Stimulated activated CD8-positive, alpha-beta memory T cell treated with anti-CD3 and anti-CD28 coated beads, Interleukin-15, amount 100 ng/mL, for 48 hours (primary cell): ENCODE results near the gene LRRK1.

Source experiments
- DNase-seq, 2 donors: peaks; one replicate each; pipeline ENCODE4 v3.0.0-alpha.2; 2020; ENCODE audit warnings: low read depth in 2 of 2

Gene LRRK1

DNA sequence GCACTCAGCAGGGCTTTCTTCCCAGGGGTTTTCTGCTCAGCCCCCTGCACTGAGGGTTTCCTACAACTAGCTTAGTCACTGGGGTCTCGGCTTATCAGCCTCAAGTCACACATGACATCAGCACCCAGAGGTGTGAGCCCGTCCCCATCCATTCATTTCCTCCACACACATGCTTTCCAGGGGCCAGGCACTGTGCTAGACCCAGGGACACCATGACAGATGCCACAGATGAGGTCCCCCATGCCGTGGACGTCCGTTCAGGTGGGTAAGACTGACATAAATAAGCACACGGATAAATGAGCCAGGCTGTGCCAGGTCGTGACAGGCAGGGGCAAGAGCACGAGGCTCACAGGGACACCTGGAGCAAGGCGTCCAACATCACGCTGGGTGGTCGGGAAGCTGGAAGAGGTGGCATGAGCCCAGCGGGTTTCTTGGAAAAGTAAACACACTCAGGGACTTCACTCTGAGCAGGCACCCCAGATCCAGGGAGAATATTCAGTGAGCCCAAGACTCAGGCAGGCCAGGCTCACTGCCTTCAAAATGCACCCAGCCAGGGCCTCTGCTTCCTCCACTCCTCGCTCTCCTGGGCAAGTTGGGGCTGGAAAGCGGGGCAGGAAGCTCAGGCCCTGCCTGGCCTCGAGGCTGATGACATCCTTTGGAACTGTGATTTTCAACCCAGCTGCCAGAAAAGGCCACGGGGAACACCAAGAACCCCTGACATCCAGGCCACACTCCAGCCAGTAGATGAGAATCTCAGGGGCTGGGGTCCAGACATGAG lies 193.4 kb downstream of the LRRK1 start:
- no peak for DNase-seq

DNA sequence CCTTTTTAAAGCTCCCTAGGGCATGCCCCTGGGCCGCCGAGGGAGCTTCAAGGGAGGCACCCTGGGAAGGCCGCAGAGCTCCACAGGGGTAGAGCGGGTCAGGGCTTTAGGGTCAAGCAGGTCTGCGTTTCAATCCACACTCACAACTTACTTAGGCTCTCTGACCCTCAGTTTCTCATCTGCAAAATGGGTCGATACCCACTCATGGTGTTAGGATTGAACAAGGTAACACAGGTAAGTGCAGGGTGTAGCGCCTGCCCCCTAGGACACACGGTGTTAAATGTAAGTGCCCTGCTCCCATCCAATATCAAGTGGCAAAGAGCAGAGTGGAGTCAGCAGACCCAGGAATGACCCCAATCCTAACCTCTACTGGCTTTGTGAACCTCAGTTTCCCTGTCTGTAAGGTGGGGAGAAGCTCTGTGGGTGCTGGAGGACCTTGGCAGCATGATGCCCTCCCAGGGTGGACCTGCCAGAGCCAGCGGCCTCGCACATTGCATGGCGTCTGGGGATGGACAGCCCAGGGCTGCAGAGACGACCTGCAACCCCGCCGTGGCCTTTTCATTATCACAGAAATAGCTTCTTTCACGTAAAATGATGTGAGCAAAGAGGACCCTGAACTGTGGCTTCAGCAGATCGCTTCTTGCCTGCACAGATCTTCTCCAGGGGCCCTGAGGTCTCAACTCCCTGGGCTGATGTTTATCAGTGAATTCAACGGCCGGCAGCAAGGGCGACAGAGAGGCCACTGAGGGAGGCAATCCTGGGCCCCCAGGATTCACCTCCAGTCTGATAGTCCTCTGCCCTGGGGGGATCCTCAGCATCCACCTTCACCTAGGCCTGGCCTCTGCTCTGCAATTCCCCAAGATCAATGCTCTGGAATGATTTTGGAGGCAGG lies 194.2 kb downstream of the LRRK1 start:
- no peak for DNase-seq

DNA sequence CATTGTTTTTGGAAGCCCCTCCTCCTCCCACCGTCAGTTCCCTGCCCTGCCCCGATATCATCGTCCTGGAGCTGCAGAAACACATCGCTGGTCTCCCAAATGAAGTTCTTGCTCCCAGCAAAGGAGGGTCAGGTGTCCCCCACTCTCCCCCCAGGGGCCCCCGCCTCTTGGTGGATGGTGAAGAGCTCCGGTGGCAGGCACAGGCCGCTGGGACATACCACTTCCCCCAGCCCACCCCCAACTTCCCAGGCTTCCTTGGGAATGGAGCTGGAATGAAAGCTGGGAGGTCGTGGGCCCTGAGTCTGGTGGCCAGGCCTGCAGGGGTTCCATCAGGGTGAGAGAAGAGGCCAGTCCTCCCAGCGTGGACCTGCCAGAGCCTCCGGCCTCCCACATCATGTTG lies 195.0 kb downstream of the LRRK1 start:
- DNase-seq = no peak

DNA sequence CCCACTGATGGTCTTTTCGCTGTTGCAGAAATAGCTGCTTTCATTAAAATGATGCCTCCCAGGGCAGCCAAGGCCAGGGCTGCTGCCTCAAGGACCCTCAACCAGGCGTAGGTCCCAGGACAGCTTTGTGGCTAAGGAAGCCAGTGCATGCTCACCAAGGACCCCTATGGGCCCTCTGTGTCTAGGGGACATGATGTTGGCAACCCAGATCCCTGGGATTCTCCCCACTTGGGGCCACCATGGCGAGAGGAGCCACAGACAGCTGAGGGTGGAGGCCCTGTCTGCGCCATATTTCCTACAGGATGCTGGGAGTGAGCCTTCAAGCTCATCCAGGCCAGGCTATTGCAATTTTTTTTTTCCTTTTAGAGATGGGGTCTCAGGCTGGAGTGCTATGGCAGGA lies 195.5 kb downstream of the LRRK1 start:
- no peak for DNase-seq

DNA sequence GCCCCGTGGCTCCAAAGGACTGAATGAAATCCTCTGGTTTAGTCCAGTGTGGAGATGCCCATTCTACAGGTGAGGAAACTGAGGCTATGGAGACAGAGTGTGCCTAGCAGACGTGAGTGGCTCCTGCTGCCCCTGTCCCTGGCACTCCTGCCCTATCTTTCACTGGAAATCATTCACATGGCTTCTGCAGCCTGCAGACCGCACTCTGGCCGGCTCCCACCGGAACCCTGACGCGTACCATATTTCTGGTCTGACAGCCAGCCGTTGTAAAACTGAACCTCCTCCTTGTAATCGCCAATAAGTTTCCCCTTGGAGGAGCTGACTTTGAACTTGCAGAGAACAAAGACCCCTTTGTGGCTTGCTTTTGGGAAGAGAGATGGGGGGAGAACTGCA lies 196.2 kb downstream of the LRRK1 start:
- no peak for DNase-seq

DNA sequence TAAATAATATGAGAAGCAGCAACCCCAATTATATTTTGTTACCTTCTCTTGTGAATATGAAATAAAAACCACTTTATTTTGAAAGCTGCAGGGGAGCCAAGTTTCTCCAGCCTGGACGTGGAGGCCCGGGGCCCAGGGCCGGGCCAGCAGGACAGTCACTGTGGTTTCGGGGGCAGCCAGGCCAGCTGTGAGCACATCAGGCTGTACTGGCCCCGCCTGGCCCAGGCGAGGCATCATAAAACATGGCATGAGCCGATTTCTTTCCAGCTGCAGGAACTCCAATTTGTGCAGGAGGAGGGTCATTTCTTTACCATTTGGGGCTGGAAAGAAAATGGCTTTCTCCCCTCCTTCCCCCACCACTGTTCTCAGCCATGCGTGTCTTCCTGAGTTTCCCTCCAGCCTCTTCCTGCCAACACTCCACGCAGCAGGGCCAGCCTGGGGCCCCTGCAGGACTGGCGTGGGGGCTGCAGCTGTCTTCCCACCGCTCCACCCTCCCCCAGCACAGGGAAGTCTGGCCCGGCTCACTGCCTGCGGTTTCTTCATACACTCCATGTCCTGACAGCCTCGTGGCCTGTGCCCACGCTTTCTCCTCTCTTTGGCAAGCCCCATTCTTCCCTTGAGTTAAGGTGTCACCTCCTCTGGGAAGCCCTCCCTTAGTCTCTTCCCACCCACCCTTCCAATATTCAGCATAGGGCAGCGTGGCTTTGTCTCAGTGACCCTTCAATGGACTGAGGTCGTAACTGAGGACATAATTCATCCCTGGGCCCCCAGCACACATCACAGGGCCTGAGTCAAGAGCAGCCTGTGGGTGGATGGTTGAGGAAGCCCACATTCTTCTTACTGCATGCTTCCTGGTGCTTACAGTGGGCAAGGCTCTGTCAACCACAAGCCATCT lies 196.9 kb downstream of the LRRK1 start:
- no peak for DNase-seq

DNA sequence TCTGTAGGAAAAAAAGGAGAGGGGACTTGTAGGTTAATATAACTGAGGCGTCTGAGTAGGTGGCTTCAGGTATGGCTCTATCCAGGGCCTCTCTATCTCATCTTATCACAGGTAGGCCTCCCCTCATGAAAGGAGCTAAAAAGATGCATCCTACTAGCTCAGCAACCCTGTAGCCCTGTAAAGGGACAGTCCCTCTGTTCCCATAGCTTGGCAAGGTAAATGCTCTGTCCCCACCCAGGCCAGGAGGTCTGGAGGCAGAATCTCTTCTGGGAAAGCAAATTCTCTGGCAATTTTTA lies 197.5 kb downstream of the LRRK1 start:
- no peak for DNase-seq

DNA sequence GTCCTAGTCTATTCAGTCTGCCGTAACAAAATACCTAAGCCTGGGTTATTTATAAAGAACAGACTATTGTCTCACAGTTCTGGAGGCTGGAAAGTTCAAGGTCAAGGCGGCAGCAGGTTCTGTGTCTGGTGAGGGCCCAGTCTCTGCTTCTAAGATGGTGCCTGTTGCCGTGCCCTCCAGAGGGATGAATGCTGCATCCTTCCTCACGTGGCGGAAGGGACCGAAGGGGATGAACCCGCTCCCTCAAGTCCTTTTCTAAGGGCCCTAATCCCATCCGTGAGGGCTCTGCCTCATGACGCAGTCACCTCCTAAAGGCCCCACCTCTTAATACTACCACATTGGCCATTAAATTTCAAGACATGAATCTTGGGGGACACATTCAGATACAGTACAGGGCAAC lies 199.0 kb downstream of the LRRK1 start:
- no peak for DNase-seq

DNA sequence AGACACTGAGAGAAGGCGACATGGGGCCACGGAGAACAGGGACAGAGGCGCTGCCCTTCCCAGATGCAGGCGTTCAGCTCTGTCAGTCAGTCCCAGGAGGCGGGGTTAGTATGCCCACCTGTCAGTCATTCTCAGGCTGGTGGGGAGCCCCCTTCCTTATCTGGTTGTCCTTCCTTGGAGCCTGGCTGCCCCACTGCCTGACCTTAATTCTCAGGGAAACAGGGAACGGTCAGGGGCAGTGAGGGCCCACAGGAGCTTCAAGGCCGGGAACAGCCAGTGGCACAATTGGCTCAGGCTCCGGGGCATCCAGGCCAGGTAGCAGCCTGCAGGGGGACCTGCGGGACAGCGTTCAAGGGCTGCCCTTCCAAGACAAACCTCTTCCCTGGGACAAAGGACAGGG lies 199.5 kb downstream of the LRRK1 start:
- no peak for DNase-seq

DNA sequence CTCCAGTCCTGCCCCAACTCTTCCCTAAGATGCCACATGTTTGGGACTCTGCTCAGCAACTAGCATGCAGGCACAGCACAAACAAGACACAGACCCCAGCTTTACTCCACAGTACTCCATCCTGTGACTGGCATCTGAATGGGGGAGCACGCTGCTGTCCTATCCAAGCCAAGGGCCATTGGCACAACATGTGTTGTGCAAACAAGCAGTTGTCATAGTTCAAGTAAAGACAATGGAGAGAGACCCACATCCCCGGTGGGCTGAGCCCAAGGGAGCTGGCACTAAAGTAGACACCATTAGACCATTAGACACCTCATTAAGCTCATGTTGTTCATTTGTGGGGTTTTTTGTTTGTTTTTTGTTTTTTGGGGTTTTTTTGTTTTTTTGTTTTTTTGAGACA lies 200.0 kb downstream of the LRRK1 start:
- no peak for DNase-seq
